Tibial nerve (tissue), 4 donors: ENCODE results near the gene VAMP4.

Source experiments
- CTCF ChIP-seq, 5 experiments: fragments of 200-600 bp in 3 of 5; fragments of 450-650 bp in 2 of 5; sonication (generic) in 3 of 5; IDR thresholded peaks; one replicate each; pipeline ENCODE4 v1.5.1; 2016 to 2019; ENCODE audit warnings: antibody characterized with exemption in 5 of 5, mild to moderate bottlenecking in 3 of 5, moderate library complexity in 2 of 5
- EP300 ChIP-seq, 2 donors: sonication (generic); formaldehyde crosslinking; IDR thresholded peaks; one replicate each; pipeline ENCODE4 v1.6.1; 2017; ENCODE audit warnings: antibody characterized with exemption in 2 of 2, mild to moderate bottlenecking in 1 of 2
- POLR2A ChIP-seq, 2 donors: fragments of 450-650 bp; IDR thresholded peaks; one replicate each; pipeline ENCODE4 v1.6.1; 2017; ENCODE audit warnings: antibody characterized with exemption in 2 of 2, mild to moderate bottlenecking in 2 of 2, moderate library complexity in 2 of 2

GRCh38 chr1:171653796-171654195 is 88.1 kb downstream of the VAMP4 start:
- TF ChIP-seq EP300 (IDR thresholded peaks at IDR 0.05) (no peak), CTCF (IDR thresholded peaks at IDR 0.05) (no peak), POLR2A (IDR thresholded peaks at IDR 0.05) (no peak)
